Measurements from ENCODE around the gene ETFA. TPM values are rescaled to one million over a fixed set of nuclear protein-coding genes. Genes with fewer than 3 reads are reported as not detected.

Gene ETFA
- total and polyA plus RNA-seq, 9 of the 15 experiments (the other 6 are each of a cell fraction or from before 2014, with no cell fraction given): 130 to 543 (median 232) TPM

DNA sequence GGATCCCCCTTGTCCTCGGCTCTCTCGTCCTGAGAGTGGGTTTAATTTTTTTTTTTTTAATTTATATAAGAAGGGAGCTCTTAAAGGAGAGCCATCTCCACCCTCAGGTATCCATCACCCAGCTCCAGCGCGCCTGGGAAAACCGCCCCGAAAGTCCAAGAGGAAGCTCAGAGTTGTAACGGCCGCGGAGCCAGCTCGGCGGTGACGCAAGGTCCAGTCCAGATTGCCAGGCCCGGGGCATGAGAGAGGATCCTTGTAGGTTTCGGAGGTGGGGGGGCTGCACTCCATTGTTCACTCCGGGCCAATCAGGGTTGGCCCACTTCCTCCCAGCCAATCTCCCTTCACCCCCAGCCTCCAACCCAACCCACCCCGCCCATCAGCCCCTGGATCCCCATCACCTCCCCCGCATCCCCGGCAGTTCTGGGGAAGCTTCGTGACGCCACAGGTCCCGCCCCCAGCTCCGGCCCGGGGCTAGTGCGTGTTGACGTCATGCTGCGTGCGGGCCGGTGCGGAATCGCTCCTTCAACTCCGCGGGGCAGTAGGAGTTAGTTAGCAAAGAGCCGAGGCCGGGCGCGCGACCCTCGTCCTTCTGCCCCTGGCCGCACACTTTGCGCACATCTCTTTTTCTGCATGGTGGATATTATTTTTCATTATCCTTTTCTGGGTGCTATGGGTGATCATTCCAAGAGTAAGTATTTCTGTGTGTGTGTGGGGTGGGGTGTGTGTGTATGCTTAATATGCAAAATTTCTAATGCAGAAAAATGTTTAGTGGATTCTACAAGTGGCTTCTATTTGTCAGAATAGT lies 25.2 kb upstream of the ETFA start, which contains the start of gene ISL2 (continued):
- TF ChIP-seq, protein P1, sequence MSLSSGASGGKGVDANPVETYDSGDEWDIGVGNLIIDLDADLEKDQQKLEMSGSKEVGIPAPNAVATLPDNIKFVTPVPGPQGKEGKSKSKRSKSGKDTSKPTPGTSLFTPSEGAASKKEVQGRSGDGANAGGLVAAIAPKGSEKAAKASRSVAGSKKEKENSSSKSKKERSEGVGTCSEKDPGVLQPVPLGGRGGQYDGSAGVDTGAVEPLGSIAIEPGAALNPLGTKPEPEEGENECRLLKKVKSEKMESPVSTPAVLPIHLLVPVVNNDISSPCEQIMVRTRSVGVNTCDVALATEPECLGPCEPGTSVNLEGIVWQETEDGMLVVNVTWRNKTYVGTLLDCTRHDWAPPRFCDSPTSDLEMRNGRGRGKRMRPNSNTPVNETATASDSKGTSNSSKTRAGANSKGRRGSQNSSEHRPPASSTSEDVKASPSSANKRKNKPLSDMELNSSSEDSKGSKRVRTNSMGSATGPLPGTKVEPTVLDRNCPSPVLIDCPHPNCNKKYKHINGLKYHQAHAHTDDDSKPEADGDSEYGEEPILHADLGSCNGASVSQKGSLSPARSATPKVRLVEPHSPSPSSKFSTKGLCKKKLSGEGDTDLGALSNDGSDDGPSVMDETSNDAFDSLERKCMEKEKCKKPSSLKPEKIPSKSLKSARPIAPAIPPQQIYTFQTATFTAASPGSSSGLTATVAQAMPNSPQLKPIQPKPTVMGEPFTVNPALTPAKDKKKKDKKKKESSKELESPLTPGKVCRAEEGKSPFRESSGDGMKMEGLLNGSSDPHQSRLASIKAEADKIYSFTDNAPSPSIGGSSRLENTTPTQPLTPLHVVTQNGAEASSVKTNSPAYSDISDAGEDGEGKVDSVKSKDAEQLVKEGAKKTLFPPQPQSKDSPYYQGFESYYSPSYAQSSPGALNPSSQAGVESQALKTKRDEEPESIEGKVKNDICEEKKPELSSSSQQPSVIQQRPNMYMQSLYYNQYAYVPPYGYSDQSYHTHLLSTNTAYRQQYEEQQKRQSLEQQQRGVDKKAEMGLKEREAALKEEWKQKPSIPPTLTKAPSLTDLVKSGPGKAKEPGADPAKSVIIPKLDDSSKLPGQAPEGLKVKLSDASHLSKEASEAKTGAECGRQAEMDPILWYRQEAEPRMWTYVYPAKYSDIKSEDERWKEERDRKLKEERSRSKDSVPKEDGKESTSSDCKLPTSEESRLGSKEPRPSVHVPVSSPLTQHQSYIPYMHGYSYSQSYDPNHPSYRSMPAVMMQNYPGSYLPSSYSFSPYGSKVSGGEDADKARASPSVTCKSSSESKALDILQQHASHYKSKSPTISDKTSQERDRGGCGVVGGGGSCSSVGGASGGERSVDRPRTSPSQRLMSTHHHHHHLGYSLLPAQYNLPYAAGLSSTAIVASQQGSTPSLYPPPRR (CRISPR knock-in tag; IDR thresholded peaks at IDR 0.05; ENCODE audit: borderline replicate concordance): 0 out of 2 replicates have a peak, but pooled peaks have one; percentile 9
- TF ChIP-seq SETDB1 (IDR thresholded peaks at IDR 0.05; ENCODE audit: low read length) (no peak), ERF (CRISPR knock-in tag; IDR thresholded peaks at IDR 0.05) (no peak), ILK (tag; IDR thresholded peaks at IDR 0.05; ENCODE audit: borderline replicate concordance, low read depth) (no peak), ZNF121 (CRISPR knock-in tag; conservative IDR thresholded peaks at IDR 0.05) (no peak), PTBP1 (IDR thresholded peaks at IDR 0.05; ENCODE audit: low read depth, low read length) (no peak), RBM14 (IDR thresholded peaks at IDR 0.05; ENCODE audit: borderline replicate concordance, insufficient read depth, low read depth, low read length) (no peak), FOXM1 (IDR thresholded peaks at IDR 0.05; ENCODE audit: low read depth) (no peak), FOXM1 (CRISPR knock-in tag; IDR thresholded peaks at IDR 0.05; ENCODE audit: low read depth) (no peak)
- TF ChIP-seq, protein P2, sequence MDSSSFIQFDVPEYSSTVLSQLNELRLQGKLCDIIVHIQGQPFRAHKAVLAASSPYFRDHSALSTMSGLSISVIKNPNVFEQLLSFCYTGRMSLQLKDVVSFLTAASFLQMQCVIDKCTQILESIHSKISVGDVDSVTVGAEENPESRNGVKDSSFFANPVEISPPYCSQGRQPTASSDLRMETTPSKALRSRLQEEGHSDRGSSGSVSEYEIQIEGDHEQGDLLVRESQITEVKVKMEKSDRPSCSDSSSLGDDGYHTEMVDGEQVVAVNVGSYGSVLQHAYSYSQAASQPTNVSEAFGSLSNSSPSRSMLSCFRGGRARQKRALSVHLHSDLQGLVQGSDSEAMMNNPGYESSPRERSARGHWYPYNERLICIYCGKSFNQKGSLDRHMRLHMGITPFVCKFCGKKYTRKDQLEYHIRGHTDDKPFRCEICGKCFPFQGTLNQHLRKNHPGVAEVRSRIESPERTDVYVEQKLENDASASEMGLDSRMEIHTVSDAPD (CRISPR knock-in tag; IDR thresholded peaks at IDR 0.05): no peak; the same call in 1 of the 2 replicates
- TF ChIP-seq, protein P3, sequence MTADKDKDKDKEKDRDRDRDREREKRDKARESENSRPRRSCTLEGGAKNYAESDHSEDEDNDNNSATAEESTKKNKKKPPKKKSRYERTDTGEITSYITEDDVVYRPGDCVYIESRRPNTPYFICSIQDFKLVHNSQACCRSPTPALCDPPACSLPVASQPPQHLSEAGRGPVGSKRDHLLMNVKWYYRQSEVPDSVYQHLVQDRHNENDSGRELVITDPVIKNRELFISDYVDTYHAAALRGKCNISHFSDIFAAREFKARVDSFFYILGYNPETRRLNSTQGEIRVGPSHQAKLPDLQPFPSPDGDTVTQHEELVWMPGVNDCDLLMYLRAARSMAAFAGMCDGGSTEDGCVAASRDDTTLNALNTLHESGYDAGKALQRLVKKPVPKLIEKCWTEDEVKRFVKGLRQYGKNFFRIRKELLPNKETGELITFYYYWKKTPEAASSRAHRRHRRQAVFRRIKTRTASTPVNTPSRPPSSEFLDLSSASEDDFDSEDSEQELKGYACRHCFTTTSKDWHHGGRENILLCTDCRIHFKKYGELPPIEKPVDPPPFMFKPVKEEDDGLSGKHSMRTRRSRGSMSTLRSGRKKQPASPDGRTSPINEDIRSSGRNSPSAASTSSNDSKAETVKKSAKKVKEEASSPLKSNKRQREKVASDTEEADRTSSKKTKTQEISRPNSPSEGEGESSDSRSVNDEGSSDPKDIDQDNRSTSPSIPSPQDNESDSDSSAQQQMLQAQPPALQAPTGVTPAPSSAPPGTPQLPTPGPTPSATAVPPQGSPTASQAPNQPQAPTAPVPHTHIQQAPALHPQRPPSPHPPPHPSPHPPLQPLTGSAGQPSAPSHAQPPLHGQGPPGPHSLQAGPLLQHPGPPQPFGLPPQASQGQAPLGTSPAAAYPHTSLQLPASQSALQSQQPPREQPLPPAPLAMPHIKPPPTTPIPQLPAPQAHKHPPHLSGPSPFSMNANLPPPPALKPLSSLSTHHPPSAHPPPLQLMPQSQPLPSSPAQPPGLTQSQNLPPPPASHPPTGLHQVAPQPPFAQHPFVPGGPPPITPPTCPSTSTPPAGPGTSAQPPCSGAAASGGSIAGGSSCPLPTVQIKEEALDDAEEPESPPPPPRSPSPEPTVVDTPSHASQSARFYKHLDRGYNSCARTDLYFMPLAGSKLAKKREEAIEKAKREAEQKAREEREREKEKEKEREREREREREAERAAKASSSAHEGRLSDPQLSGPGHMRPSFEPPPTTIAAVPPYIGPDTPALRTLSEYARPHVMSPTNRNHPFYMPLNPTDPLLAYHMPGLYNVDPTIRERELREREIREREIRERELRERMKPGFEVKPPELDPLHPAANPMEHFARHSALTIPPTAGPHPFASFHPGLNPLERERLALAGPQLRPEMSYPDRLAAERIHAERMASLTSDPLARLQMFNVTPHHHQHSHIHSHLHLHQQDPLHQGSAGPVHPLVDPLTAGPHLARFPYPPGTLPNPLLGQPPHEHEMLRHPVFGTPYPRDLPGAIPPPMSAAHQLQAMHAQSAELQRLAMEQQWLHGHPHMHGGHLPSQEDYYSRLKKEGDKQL (CRISPR knock-in tag; IDR thresholded peaks at IDR 0.05; ENCODE audit: borderline replicate concordance): no peak
- TF ChIP-seq, protein P4, sequence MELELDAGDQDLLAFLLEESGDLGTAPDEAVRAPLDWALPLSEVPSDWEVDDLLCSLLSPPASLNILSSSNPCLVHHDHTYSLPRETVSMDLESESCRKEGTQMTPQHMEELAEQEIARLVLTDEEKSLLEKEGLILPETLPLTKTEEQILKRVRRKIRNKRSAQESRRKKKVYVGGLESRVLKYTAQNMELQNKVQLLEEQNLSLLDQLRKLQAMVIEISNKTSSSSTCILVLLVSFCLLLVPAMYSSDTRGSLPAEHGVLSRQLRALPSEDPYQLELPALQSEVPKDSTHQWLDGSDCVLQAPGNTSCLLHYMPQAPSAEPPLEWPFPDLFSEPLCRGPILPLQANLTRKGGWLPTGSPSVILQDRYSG (tag; conservative IDR thresholded peaks at IDR 0.05; ENCODE audit: low read depth): no peak
